T-helper 17 cell (primary cell): ENCODE data around the gene NDFIP2. TPM values are rescaled to one million over a fixed set of nuclear protein-coding genes. Genes with fewer than 3 reads are reported as not detected.

Source experiments
- ATAC-seq: fragments of 150-1000 bp; cut with Tn5 transposase; 2 replicates; pipeline ENCODE4 v1.10.0; 2021; ENCODE audit warnings: mild to moderate bottlenecking, moderate library complexity
- DNase-seq, 3 donors: peaks; one replicate each; pipeline versions ENCODE4 v3.0.0 to v3.0.0-alpha.2; 2020 to 2021
- H3K9me3 ChIP-seq: one replicate; pipeline ENCODE4 v1.7.0; 2013; ENCODE audit warnings: low read length, mild to moderate bottlenecking; ENCODE audit not compliant: control insufficient read depth, poor library complexity, severe bottlenecking
- H3K27ac Mint-ChIP-seq: one replicate; pipeline ENCODE4 v1.8.0; 2022; ENCODE audit warnings: mild to moderate bottlenecking, moderate library complexity, mixed read lengths
- H3K27me3 Mint-ChIP-seq: one replicate; pipeline ENCODE4 v1.8.0; 2022; ENCODE audit warnings: mixed read lengths
- H3K36me3 Mint-ChIP-seq: one replicate; pipeline ENCODE4 v1.8.0; 2022; ENCODE audit warnings: low read depth, mixed read lengths
- H3K4me1 Mint-ChIP-seq: one replicate; pipeline ENCODE4 v1.8.0; 2022; ENCODE audit warnings: mild to moderate bottlenecking, mixed read lengths
- H3K4me3 Mint-ChIP-seq: one replicate; pipeline ENCODE4 v1.8.0; 2022; ENCODE audit warnings: mild to moderate bottlenecking, moderate library complexity, mixed read lengths
- total RNA-seq, 4 donors: library from RNA in 2 of 4; stranded (reverse) in 2 of 4; gene quantifications; one replicate each; pipeline ENCODE4 v1.2.3 and lab custom pipeline; 2022 to 2026

The NDFIP2 gene
- total RNA-seq, 2 donors from 2014 or later = 0.60 to 3.9 TPM

DNA sequence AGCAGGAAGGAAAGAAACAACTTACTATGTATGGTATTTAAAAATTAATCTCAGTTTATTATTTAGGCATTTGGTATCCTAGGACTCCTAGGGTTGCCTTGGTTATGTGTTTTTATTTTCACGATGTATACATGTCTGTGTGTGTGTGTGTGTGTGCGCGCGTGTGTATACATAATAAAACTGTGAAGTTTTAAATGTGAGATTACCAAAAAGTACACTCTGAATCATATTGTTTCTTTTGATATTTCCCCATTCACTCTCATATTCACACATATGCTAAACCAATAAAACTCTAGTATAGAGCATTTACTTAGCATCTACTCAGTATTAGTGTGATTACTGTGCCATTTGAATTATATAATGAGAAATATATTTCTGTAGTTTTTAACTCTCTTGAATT, 30.8 kb upstream of the NDFIP2 start:
- no peak overlapping the region for H3K27ac Mint-ChIP-seq
- no peaks in the 10 kb centered on the region for H3K27me3 Mint-ChIP-seq
- ATAC-seq (no peak), DNase-seq (no peak)
- peaks cover 37% of the 10 kb centered on the region for H3K4me1 Mint-ChIP-seq
- no peak overlapping the region for H3K4me3 Mint-ChIP-seq
- no peaks in the 10 kb centered on the region for H3K36me3 Mint-ChIP-seq
- no peaks in the 10 kb centered on the region for H3K9me3 ChIP-seq

DNA sequence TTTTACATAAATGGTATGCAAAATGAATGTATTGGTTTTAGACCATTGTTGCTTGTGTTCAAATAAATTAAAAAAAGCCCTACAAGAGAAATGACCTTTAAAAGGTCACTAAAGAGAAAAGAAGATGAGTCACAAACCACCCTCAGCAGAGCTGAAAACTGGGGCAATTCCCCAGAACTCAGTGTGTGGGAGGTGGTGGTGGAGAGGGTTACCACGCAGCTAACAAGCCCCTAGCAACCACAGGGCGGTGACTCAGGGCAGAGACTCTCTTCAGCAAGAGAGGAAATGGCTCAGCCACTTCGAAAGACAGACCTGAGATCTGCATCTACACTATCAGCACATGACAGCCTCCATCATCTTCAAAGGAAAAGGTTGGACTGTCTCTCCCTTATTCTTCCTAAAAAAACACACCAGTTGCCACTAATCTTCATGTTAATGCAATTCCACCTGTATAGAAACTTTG, 29.4 kb upstream of the NDFIP2 start:
- peak overlapping the region; percentile 97 for H3K27ac Mint-ChIP-seq
- H3K36me3 Mint-ChIP-seq = no peaks in the 10 kb centered on the region
- ATAC-seq = peak; percentile 100
- peak; percentile 54 to 76 (median 67) for DNase-seq
- no peaks in the 10 kb centered on the region for H3K27me3 Mint-ChIP-seq
- no peaks in the 10 kb centered on the region for H3K9me3 ChIP-seq
- H3K4me1 Mint-ChIP-seq = peaks cover 32% of the 10 kb centered on the region
- peak overlapping the region; percentile 84 for H3K4me3 Mint-ChIP-seq

DNA sequence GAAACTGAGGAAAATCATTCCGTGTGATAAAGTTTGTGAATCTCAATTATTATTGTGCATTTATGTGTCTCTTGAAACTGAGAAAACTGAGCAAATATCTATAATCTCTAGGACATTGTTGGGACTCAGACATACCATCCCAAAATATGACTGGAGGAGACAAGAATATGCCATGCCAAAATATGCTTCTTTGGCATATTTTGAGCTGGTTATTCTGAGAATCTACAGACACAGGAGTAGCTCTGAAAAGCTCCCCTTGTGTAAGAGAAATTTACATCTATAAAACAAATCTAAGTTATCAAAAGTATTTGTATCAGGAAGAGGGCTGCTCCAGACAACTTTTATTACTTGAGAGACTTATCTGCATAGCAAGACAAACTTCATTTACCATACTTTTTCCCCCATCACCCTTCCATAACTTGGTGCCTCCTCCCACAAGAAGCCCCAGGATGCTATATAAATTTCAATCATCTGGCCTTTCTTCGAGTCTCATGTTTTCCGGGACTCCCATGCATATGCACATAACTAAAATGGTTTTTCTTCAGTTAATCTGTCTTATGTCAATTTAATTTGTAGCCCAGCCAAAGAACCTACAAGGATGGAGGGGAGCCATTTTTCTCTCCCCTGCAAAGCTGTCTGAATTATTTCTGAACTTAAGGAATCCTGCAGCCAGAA, 28.6 kb upstream of the NDFIP2 start:
- Mint-ChIP-seq H3K36me3 (no peaks in the 10 kb centered on the region), H3K27me3 (no peaks in the 10 kb centered on the region), H3K27ac (peak overlapping the region; percentile 97), H3K4me1 (peaks cover 29% of the 10 kb centered on the region), H3K4me3 (no peak overlapping the region)
- DNase-seq = no peak
- H3K9me3 ChIP-seq = no peaks in the 10 kb centered on the region
- ATAC-seq = no peak

DNA sequence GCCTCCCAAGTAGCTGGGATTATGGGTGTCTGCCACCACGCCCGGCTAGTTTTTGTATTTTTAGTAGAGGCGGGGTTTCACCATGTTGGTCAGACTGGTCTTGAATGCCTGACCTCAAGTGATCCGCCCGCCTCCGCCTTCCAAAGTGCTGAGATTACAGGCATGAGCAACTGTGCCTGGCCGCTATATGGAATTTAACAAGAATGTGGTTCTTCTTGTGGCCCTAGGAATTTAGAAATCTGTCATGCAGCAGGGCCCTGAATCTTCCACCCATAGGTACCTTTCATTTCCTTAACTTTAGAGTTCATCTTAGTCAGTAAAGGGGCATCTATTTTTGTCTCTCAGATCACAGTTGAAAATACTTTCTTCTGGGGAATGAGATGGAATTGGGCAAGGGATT, 25.6 kb upstream of the NDFIP2 start:
- H3K4me3 Mint-ChIP-seq = no peak overlapping the region
- no peak for ATAC-seq
- H3K36me3 Mint-ChIP-seq = no peaks in the 10 kb centered on the region
- H3K9me3 ChIP-seq = no peaks in the 10 kb centered on the region
- no peak for DNase-seq
- H3K4me1 Mint-ChIP-seq = peaks cover 19% of the 10 kb centered on the region
- H3K27ac Mint-ChIP-seq = no peak overlapping the region
- H3K27me3 Mint-ChIP-seq = no peaks in the 10 kb centered on the region

DNA sequence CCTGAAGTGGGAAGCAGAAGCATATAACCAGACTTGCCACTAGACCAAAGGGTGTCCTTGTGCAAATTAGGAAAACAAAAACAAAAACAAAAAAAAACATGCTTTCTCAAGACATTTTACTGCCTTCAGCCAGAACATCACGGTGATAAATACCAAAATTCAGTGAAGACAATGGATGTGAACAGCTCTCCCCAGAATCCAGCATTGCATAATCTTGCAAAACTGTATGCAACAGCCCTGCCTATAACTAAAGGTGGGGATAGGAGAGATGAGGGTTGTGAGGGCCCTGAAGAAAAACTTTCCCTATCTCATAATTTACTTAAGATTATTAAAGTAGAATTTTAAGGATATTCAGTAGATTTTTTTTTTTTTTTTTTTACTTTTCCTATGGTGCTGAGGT, 24.9 kb upstream of the NDFIP2 start:
- no peaks in the 10 kb centered on the region for H3K9me3 ChIP-seq
- H3K4me1 Mint-ChIP-seq = peaks cover 19% of the 10 kb centered on the region
- H3K27ac Mint-ChIP-seq = no peak overlapping the region
- ATAC-seq (no peak), DNase-seq (no peak)
- H3K4me3 Mint-ChIP-seq = no peak overlapping the region
- H3K27me3 Mint-ChIP-seq = no peaks in the 10 kb centered on the region
- H3K36me3 Mint-ChIP-seq = no peaks in the 10 kb centered on the region

DNA sequence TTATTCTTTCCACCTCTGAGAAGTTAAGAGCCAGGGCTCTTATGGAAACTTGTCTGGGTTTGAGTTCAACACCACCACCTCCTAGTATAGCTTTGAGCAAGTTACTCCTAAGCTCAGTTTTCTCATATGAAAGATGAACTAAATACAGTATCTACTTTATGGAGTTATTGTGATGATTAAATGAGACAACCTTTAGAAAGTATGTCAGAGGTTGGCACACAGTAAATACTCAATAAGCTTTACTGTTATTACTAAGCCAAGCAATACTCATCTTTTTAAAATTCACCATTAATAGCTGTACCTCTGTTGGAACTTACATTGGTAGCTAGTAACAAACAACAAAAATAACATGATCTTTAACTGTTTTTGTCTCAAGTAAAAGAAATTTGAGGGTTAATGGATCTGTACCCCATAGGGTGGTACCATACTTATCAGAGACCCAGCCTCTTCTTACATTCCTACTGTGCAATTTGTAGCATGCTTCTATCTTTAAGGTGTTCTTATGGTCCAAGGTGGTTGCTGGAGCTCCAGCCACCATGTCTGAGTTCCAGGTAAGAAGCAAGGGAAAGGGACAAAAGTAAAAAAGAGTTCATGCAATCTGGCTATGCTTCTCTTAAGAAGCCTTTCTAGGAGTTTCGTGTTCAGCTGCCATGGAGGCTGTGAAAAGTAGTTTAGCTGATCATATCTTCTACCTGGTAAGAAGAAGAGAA, 24.1 kb upstream of the NDFIP2 start:
- DNase-seq (no peak), ATAC-seq (no peak)
- no peak overlapping the region for H3K4me3 Mint-ChIP-seq
- H3K4me1 Mint-ChIP-seq = peaks cover 12% of the 10 kb centered on the region
- H3K27me3 Mint-ChIP-seq = no peaks in the 10 kb centered on the region
- H3K9me3 ChIP-seq = no peaks in the 10 kb centered on the region
- no peak overlapping the region for H3K27ac Mint-ChIP-seq
- H3K36me3 Mint-ChIP-seq = no peaks in the 10 kb centered on the region

DNA sequence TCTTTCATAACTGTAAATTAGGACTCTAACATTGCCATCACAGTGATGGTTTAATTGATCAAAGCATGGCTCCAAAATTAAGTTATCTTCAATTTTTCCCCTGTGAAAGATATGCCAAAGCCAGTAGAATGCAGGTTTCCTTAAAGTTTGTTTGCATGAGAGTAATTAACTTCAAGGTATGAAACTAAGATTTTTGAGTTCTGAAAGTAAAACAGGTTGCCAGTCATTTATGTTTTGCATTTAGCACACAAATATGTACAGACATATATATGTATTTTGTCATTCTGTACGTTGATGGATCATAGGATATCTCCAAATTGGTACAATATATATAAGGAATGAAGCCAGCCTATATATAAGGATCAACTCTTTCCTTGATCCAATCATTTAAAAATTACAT, 23.6 kb upstream of the NDFIP2 start:
- Mint-ChIP-seq H3K4me1 (peaks cover 6% of the 10 kb centered on the region), H3K27me3 (no peaks in the 10 kb centered on the region), H3K27ac (peak overlapping the region; percentile 9), H3K4me3 (no peak overlapping the region), H3K36me3 (no peaks in the 10 kb centered on the region)
- H3K9me3 ChIP-seq = no peaks in the 10 kb centered on the region
- DNase-seq = no peak
- ATAC-seq = no peak

DNA sequence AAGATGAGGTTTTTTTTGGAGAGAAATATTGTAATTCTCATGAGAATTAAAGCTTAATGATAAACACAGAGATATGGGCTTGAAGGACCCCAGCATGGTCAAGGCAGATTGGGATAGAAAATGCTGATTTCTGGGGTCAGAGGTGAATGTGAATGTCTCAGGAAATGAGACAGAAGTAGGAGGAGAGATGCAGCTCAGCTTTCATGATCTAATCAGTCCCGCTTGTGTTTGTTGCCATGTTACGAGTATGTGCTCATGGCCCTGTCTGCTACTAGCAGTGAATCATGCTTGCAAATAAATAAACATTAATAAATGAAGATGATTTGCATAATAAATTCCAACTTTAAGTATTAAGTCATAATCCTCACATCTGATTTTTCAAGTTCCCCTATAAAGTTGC, 23.0 kb upstream of the NDFIP2 start:
- Mint-ChIP-seq H3K27me3 (no peaks in the 10 kb centered on the region), H3K27ac (peak overlapping the region; percentile 9), H3K36me3 (no peaks in the 10 kb centered on the region), H3K4me3 (no peak overlapping the region), H3K4me1 (peaks cover 2% of the 10 kb centered on the region)
- ATAC-seq (peak; percentile 83), DNase-seq (no peak)
- H3K9me3 ChIP-seq = no peaks in the 10 kb centered on the region

DNA sequence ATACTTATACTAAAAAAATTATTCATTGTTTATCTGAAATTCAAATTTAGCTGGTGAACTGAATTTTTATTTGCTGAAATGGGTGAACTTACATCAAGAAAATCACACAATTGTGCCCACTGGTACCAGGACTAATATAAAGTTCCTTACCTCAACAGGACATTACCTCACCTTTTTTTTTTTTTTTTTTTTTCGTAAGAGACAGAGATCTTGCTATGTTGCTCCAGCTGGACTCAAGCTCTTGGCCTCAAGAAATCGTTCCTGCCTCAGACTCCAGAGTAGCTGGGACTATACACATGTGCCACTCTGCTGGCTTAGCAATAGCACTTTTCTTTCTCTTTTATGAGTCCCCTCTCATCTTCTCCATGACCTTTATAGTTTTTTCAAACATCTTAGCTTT, 22.5 kb upstream of the NDFIP2 start:
- H3K27me3 Mint-ChIP-seq = no peaks in the 10 kb centered on the region
- DNase-seq = no peak
- no peak for ATAC-seq
- H3K4me3 Mint-ChIP-seq = no peak overlapping the region
- H3K4me1 Mint-ChIP-seq = peaks cover 2% of the 10 kb centered on the region
- H3K9me3 ChIP-seq = no peaks in the 10 kb centered on the region
- no peaks in the 10 kb centered on the region for H3K36me3 Mint-ChIP-seq
- H3K27ac Mint-ChIP-seq = peak overlapping the region; percentile 19

DNA sequence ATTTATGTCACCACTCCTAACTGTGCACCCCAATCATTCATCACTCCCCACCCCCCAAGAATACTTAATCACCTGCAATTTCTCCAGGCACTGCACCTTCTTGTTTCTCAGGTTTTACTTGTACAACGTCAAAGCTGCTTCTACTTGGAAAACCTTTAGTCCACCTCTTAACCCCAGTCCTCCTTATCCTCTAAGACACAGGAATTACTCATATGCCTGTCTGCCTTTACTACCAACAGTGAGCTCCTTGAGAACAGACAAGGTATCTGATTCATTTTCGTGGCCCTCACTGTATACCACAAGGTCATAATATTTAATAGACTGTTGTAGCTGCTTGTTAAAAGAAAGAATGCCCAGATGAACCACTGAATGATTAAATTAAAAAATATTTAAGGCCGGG, 21.0 kb upstream of the NDFIP2 start:
- Mint-ChIP-seq H3K4me1 (peaks cover 2% of the 10 kb centered on the region), H3K27ac (peak overlapping the region; percentile 19), H3K4me3 (no peak overlapping the region), H3K36me3 (no peaks in the 10 kb centered on the region), H3K27me3 (no peaks in the 10 kb centered on the region)
- DNase-seq (no peak), ATAC-seq (no peak)
- H3K9me3 ChIP-seq = no peaks in the 10 kb centered on the region

DNA sequence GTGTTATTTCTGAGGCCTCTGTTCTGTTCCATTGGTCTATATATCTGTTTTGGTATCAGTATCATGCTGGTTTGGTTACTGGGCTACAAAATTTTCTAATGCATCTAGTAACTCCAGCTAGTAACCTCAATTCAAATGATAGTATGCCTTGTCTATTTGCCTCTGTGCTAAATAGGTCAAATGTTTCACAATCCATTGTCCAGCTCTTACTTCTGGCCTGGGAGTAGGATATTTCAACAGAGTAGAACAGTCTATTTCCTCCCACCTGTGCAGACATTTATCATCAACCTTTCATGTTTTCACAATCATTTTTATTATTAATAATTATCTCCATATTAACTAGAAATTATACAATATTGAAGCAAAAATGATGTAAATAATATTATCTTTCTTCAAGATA, 18.1 kb upstream of the NDFIP2 start:
- Mint-ChIP-seq H3K27ac (no peak overlapping the region), H3K27me3 (no peaks in the 10 kb centered on the region), H3K36me3 (no peaks in the 10 kb centered on the region), H3K4me1 (peaks cover 3% of the 10 kb centered on the region), H3K4me3 (no peak overlapping the region)
- DNase-seq (no peak), ATAC-seq (no peak)
- no peaks in the 10 kb centered on the region for H3K9me3 ChIP-seq

DNA sequence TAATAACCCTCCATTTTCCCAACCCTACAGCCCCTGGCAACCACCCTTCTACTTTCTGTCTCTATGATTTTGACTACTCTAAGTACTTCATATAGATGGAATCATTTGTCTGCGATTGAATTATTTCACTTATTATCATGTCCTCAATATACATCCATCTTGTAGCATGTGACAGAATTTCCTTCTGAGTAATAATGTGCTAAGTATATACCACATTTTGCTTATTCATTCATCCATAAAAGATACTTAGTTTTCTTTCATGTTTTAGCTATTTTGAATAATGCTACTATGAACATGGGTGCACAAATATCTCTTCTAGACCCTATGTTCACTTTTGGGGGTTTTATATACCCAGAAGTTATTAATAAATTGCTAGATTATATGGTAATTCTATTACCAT, 17.4 kb upstream of the NDFIP2 start:
- H3K9me3 ChIP-seq = no peaks in the 10 kb centered on the region
- no peak for ATAC-seq
- Mint-ChIP-seq H3K4me3 (no peak overlapping the region), H3K27ac (no peak overlapping the region), H3K36me3 (no peaks in the 10 kb centered on the region), H3K27me3 (no peaks in the 10 kb centered on the region), H3K4me1 (peaks cover 2% of the 10 kb centered on the region)
- no peak for DNase-seq

DNA sequence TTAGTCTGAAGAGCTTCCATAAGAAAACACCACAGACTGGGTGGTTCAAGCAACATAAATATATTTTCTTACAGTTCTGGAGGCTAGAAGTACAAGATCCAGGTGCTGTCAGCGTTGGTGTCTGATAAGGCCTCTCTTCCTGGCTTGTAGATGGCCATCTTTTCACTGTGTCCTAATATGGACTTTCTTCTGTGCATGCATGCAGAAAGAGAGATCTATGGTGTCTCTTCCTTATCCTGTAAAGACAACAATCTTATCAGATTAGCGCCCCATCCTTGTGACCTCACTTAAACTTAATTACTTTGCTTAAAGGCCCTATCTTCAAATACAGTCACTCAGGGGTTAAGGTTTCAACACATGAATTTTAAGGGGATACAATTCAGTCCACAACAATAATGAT, 14.1 kb upstream of the NDFIP2 start:
- Mint-ChIP-seq H3K27me3 (no peaks in the 10 kb centered on the region), H3K4me1 (peaks cover 2% of the 10 kb centered on the region), H3K27ac (no peak overlapping the region), H3K36me3 (no peaks in the 10 kb centered on the region), H3K4me3 (no peak overlapping the region)
- DNase-seq (no peak), ATAC-seq (no peak)
- H3K9me3 ChIP-seq = no peaks in the 10 kb centered on the region

DNA sequence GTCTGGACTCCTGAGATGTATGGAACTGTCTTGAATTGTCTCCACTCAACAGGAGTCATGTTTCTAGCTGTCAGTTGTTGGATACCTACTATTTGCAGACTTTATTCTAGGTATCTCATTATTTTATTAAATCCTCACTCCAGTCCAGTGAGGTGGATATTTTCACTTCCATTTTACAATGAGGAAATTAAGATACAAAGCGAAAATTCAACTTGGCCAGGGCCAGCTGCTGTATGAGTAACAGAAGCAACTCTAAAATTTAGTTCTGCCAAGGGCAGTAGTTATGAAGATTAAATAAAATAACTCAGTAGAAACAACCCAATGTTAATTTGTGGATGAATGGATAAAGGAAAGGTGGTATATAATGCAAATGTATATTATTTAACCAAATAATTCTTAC, 12.6 kb upstream of the NDFIP2 start:
- Mint-ChIP-seq H3K36me3 (no peaks in the 10 kb centered on the region), H3K4me3 (no peak overlapping the region)

More for the DNA sequence above, 12.6 kb upstream of the NDFIP2 start:
- no peak for ATAC-seq
- Mint-ChIP-seq H3K27ac (no peak overlapping the region), H3K4me1 (peaks cover 2% of the 10 kb centered on the region), H3K27me3 (no peaks in the 10 kb centered on the region)
- DNase-seq = no peak
- no peaks in the 10 kb centered on the region for H3K9me3 ChIP-seq
